ENCODE measurements around the gene FRAS1.

FRAS1 gene

GRCh38 chr4:78292341-78292740 lies 235.2 kb downstream of the FRAS1 start:
- TF ChIP-seq CTCF (IDR thresholded peaks at IDR 0.05; ENCODE audit: low read depth, low read length), result no peak
- H3K4me3 ChIP-seq (ENCODE audit: low read depth, low read length), result no peak overlapping the region

GRCh38 chr4:78292856-78293255 lies 235.7 kb downstream of the FRAS1 start:
- no peak overlapping the region for H3K4me3 ChIP-seq (ENCODE audit: low read depth, low read length)
- no peak for TF ChIP-seq CTCF (IDR thresholded peaks at IDR 0.05; ENCODE audit: low read depth, low read length)

GRCh38 chr4:78293348-78293747 lies 236.2 kb downstream of the FRAS1 start:
- TF ChIP-seq CTCF (IDR thresholded peaks at IDR 0.05; ENCODE audit: low read depth, low read length), result no peak
- H3K4me3 ChIP-seq (ENCODE audit: low read depth, low read length), result no peak overlapping the region

GRCh38 chr4:78293821-78294301 lies 236.7 kb downstream of the FRAS1 start:
- TF ChIP-seq CTCF (IDR thresholded peaks at IDR 0.05; ENCODE audit: low read depth, low read length), result no peak
- no peak overlapping the region for H3K4me3 ChIP-seq (ENCODE audit: low read depth, low read length)

- no peak for TF ChIP-seq CTCF (IDR thresholded peaks at IDR 0.05; ENCODE audit: low read depth, low read length)
- H3K4me3 ChIP-seq (ENCODE audit: low read depth, low read length), result no peak overlapping the region
Observed at GRCh38 chr4:78296261-78296660, 239.1 kb downstream of the FRAS1 start.

GRCh38 chr4:78297116-78297800 lies 240.1 kb downstream of the FRAS1 start:
- no peak overlapping the region for H3K4me3 ChIP-seq (ENCODE audit: low read depth, low read length)
- no peak for TF ChIP-seq CTCF (IDR thresholded peaks at IDR 0.05; ENCODE audit: low read depth, low read length)

- no peak for TF ChIP-seq CTCF (IDR thresholded peaks at IDR 0.05; ENCODE audit: low read depth, low read length)
- no peak overlapping the region for H3K4me3 ChIP-seq (ENCODE audit: low read depth, low read length)
Observed at GRCh38 chr4:78298618-78299017, 241.5 kb downstream of the FRAS1 start.
